Kidney epithelial cell (primary cell): Measurements from ENCODE around the gene SIRT5. TPM values are rescaled to one million over a fixed set of nuclear protein-coding genes. Genes with fewer than 3 reads are reported as not detected.

Source experiments
- DNase-seq: peaks from one replicate; pipeline ENCODE4 v3.0.0-alpha.2; 2010; ENCODE audit warnings: low read depth
- H3K27me3 ChIP-seq: 2 replicates; pipeline ENCODE4 v1.6.0; 2011; ENCODE audit warnings: low read length; ENCODE audit not compliant: control insufficient read depth, insufficient read depth
- H3K36me3 ChIP-seq: 2 replicates; pipeline ENCODE4 v1.5.1; 2011; ENCODE audit warnings: low read length; ENCODE audit not compliant: control insufficient read depth, insufficient read depth
- H3K4me3 ChIP-seq: 2 replicates; pipeline ENCODE4 v1.5.1; 2011; ENCODE audit warnings: low read depth, mild to moderate bottlenecking, control low read depth, low read length
- total RNA-seq: library from RNA; depleted of rRNA; stranded (reverse); fragments of >200 nt; gene quantifications from 2 replicates; pipeline ENCODE4 v1.2.3, GENCODE V29; 2015
- TF ChIP-seq, protein P1 (sequence below): IDR thresholded peaks from 2 replicates; pipeline ENCODE4 v1.5.1; 2011; ENCODE audit warnings: mild to moderate bottlenecking, moderate library complexity, low read length, control low read depth, inconsistent platforms; ENCODE audit not compliant: insufficient read depth, poor library complexity, severe bottlenecking

SIRT5 gene
- total RNA-seq, 1 donor from 2014 or later: 11.9 TPM

DNA sequence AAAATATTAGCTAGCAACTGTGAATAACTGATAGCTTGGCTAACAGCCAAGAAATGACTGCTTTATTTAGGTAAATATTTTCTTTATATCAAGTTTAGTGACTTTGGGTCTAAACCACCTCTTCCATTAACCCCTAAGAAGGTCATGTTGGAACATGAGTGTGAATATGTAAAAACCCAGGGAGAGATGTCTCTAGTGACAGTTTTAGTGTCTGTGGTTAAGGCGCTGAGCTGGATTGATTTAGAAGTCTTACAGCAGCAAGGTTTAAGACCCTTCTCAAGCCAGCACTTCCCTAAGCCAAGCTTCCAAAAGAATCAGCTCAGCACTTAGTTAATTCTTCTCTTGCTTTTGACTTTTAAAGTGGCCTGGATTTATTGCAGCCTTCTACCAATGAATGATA is 11.4 kb upstream of the SIRT5 start:
- TF ChIP-seq, protein P1, sequence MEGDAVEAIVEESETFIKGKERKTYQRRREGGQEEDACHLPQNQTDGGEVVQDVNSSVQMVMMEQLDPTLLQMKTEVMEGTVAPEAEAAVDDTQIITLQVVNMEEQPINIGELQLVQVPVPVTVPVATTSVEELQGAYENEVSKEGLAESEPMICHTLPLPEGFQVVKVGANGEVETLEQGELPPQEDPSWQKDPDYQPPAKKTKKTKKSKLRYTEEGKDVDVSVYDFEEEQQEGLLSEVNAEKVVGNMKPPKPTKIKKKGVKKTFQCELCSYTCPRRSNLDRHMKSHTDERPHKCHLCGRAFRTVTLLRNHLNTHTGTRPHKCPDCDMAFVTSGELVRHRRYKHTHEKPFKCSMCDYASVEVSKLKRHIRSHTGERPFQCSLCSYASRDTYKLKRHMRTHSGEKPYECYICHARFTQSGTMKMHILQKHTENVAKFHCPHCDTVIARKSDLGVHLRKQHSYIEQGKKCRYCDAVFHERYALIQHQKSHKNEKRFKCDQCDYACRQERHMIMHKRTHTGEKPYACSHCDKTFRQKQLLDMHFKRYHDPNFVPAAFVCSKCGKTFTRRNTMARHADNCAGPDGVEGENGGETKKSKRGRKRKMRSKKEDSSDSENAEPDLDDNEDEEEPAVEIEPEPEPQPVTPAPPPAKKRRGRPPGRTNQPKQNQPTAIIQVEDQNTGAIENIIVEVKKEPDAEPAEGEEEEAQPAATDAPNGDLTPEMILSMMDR: no peak
- Histone ChIP-seq H3K27me3 (no peaks in the 10 kb centered on the region), H3K36me3 (no peaks in the 10 kb centered on the region), H3K4me3 (no peak overlapping the region)
- DNase-seq: no peak

DNA sequence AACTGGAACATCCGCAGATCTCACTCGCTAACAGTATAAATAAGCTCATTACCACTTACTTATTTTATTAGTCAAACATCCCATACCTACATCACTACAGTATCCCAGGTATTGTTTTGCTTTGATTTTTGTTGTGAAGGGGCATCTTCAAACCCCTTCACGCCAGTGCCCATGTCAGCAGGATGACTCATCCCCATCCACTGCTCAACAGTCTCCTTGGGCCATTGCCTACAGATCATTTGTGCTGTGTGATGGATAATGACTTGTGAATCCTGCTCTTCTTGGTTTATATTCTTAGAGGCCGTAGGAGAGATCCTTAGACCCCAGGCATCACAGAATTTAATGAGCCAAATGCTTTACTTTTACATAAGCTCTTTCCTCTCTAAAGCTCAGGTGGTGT is 8.5 kb upstream of the SIRT5 start:
- H3K27me3 ChIP-seq: no peaks in the 10 kb centered on the region
- TF ChIP-seq, protein P1: no peak
- DNase-seq: no peak
- H3K36me3 ChIP-seq: no peaks in the 10 kb centered on the region
- H3K4me3 ChIP-seq: no peak overlapping the region

DNA sequence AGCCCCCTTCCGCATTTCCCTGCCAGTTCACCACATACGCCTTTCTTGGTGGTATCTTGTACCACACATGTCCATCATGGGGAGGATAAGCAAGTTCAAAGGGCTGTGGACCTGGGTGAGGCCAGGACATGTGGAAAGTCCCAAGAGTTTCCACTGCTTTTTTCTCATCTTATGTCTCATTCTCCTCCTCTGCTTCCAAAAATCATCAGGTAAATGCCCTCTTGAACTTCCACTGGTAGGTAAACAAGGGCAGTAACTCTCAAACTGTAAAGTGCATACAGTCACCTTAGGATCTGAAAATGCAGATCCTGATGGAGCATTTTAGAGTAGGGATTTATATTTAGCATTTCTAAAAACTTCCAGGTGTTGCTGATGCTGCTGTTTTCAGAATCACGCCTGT is 7.9 kb upstream of the SIRT5 start:
- DNase-seq: no peak
- TF ChIP-seq, protein P1: no peak
- H3K4me3 ChIP-seq: no peak overlapping the region
- H3K36me3 ChIP-seq: no peaks in the 10 kb centered on the region
- H3K27me3 ChIP-seq: no peaks in the 10 kb centered on the region

DNA sequence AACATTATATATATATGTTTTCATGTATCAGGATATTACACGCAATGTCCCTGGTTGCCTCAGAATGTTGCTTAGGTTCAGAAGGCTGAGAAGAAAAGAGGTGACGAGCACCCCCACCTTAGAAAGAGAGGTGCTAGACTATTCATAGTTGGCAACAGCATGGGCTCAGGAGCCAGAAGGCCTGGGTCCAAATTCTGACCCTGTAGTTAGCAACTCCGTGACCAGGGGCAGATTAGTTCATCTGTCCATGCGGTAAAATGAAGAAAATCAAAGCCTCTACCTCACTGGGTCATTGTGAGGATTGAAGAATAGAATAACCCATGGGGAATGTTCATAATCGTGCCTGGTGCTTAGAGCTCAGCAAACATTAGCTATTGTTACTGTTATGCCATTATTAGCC is 5.4 kb upstream of the SIRT5 start:
- TF ChIP-seq, protein P1: no peak
- DNase-seq: no peak

DNA sequence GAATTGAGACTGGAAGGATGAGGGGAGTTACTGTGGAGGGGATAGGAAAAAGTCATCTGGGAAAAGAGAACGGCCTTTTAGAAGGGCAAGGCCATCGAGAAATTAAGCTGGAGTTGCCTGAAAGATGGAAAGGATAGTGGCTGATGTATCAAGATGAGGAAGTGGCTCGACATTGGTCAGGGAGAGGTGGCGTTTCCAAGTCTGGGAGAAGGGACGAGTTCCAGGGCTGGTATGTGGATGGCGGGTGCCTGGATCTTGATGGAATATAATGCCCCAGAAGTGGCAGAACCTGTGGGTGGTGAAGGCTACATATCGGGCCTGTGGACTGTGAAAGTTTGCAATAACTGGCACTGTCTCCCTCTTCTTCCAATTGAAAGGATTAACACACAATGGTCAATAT is 2.2 kb upstream of the SIRT5 start:
- DNase-seq: no peak
- H3K27me3 ChIP-seq: no peaks in the 10 kb centered on the region
- TF ChIP-seq, protein P1: no peak
- no peak overlapping the region for H3K4me3 ChIP-seq
- H3K36me3 ChIP-seq: no peaks in the 10 kb centered on the region

More for the DNA sequence above, 5.4 kb upstream of the SIRT5 start:
- no peaks in the 10 kb centered on the region for H3K27me3 ChIP-seq
- no peaks in the 10 kb centered on the region for H3K36me3 ChIP-seq
- H3K4me3 ChIP-seq: no peak overlapping the region

DNA sequence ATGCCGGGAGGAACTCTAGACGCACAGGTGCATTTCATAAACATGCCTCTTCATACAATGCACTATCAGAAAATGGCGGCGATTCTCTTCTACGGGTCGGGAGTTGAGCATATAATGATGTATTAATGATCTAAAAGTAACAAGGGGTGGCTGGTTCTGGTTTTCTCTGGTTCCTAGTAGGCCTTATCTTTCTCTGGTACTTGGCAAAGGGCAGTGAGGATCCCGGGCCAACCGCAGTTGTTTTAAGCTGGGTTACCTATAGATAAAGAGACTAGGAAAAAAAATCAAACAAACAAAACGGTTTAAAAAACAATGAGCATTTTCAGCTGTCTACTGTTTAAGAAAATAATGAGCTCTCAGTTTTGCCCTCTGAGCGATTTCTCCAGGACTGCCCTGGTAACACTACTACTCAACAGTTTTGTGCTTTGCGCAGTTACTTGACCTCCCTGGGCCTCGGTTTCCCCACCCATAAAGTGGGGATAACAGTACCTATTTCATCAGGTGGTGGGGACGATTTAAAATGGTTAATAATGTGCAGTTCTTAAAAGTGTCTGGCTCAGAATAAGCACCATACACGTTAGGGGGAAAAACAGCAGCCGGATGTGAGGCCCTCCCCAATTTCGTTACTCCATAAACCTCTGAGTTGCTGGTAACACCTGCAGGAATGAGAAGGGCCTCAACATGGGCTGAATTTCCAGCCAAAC is 1.3 kb upstream of the SIRT5 start:
- no peaks in the 10 kb centered on the region for H3K27me3 ChIP-seq
- no peak for DNase-seq
- peak overlapping the region; percentile 89 for H3K4me3 ChIP-seq
- no peaks in the 10 kb centered on the region for H3K36me3 ChIP-seq
- TF ChIP-seq, protein P1: no peak
